Measurements from ENCODE around the gene CDC40. TPM values are rescaled to one million over a fixed set of nuclear protein-coding genes. Genes with fewer than 3 reads are reported as not detected.
"Not testable (repeated sequence)": the region's sequence is repeated elsewhere in the genome, so short reads cannot be mapped to it uniquely, and the experiment has no call there.

The CDC40 gene
- total RNA-seq, 4 donors from 2014 or later, result 16.2 to 19.3 (median 16.5) TPM

DNA sequence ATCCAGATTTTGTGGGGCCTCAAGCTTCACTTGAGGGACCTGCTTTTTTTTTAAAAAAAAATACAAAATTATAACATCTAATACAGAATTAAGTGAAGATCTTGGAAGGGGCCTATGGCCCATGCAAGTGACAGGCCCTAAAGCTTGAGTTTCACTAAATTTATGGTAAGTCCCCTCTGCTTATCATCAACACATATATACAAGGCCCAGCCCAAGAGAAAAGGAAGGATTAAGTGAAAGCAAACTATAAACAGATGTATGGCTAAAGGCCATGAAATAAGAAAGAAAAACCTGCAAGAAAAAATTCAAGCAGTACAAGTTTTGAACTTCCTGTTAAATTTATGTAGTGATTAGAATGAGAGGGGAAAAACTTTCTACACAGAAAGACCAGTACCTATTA is 86.8 kb downstream of the CDC40 start:
- Histone ChIP-seq H3K27me3 (no peaks in the 10 kb centered on the region), H3K4me1 (no peaks in the 10 kb centered on the region), H3K4me3 (no peak overlapping the region), H3K9me3 (no peaks in the 10 kb centered on the region), H3K27ac (no peak overlapping the region), H3K36me3 (no peaks in the 10 kb centered on the region)
- no peak for DNase-seq (ENCODE audit: low spot score in 2 of 2)
- TF ChIP-seq, protein P1, sequence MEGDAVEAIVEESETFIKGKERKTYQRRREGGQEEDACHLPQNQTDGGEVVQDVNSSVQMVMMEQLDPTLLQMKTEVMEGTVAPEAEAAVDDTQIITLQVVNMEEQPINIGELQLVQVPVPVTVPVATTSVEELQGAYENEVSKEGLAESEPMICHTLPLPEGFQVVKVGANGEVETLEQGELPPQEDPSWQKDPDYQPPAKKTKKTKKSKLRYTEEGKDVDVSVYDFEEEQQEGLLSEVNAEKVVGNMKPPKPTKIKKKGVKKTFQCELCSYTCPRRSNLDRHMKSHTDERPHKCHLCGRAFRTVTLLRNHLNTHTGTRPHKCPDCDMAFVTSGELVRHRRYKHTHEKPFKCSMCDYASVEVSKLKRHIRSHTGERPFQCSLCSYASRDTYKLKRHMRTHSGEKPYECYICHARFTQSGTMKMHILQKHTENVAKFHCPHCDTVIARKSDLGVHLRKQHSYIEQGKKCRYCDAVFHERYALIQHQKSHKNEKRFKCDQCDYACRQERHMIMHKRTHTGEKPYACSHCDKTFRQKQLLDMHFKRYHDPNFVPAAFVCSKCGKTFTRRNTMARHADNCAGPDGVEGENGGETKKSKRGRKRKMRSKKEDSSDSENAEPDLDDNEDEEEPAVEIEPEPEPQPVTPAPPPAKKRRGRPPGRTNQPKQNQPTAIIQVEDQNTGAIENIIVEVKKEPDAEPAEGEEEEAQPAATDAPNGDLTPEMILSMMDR (IDR thresholded peaks at IDR 0.05), result no peak
- TF ChIP-seq POLR2A (IDR thresholded peaks at IDR 0.05) (no peak), EP300 (IDR thresholded peaks at IDR 0.05) (no peak)

DNA sequence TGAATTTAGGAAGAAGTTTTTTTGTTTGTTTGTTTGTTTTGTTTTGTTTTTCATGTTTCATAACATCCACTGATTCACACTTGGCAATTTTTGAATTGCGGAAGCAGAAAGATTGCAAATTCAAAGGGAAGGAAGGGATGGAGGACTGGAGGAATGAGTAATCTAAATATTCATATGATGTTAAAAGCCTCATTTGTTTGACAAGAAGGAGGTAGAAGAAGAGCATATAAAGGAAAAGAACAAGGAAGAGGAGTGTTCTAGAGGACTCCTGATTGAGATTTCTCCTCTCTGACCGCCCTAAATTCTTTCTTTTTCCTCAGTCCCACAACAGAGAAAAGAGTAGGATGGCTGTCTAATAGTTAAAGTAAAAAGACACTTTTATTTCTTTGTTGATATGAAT is 89.4 kb downstream of the CDC40 start:
- no peaks in the 10 kb centered on the region for H3K27me3 ChIP-seq
- H3K4me3 ChIP-seq, result no peak overlapping the region
- TF ChIP-seq EP300 (IDR thresholded peaks at IDR 0.05) (no peak), POLR2A (IDR thresholded peaks at IDR 0.05) (no peak)
- TF ChIP-seq, protein P1 (IDR thresholded peaks at IDR 0.05), result no peak
- WGBS, 2 donors, result 59 to 63% methylated on average over 2 of the region's 2 CpGs
- no peaks in the 10 kb centered on the region for H3K36me3 ChIP-seq
- no peak overlapping the region for H3K27ac ChIP-seq
- no peaks in the 10 kb centered on the region for H3K9me3 ChIP-seq
- no peaks in the 10 kb centered on the region for H3K4me1 ChIP-seq
- DNase-seq (ENCODE audit: low spot score in 2 of 2), result no peak

DNA sequence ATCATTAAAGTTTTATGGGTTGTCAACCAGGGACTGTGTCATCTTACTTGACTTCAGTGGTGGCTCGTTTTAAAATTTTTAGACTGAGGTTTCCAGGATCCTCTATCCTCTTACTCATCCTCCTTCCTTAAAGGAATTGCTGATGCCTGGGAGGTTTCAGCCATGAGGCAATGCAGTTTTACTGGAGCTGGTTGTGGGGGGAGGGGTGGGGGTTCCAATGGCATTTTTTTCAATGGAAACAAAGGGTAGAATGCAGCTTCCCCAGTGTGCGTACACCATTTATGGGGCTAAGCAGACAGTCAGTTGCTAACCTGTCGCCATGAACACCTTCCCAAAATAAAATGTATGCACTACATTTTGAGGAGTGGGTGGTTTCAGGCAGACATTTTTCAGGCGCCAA is 89.9 kb downstream of the CDC40 start:
- Histone ChIP-seq H3K4me1 (no peaks in the 10 kb centered on the region), H3K9me3 (no peaks in the 10 kb centered on the region), H3K36me3 (no peaks in the 10 kb centered on the region), H3K27ac (no peak overlapping the region), H3K4me3 (no peak overlapping the region), H3K27me3 (no peaks in the 10 kb centered on the region)
- 53 to 61% methylated on average over 4 of the region's 4 CpGs for WGBS, 2 donors
- no peak for TF ChIP-seq EP300 (IDR thresholded peaks at IDR 0.05)
- TF ChIP-seq, protein P1 (IDR thresholded peaks at IDR 0.05), result no peak
- no peak for TF ChIP-seq POLR2A (IDR thresholded peaks at IDR 0.05)
- no peak for DNase-seq (ENCODE audit: low spot score in 2 of 2)

DNA sequence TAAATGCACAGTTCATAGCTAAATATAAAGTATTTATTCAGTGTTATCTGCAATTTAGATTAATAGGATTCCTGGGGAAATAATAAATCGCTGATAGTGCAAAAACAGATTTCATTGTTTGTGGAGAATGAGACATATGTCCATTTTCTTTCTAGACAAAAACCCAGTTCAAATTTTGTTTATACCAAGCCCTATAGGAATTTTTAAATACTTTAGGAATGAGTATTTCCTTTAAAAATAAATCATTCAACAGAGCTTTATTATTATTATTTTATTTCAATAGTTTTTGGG is 91.5 kb downstream of the CDC40 start:
- H3K36me3 ChIP-seq, result no peaks in the 10 kb centered on the region
- H3K27ac ChIP-seq, result no peak overlapping the region
- 71 to 73% methylated on average over 1 of the region's 1 CpG for WGBS, 2 donors
- H3K4me1 ChIP-seq, result no peaks in the 10 kb centered on the region
- DNase-seq (ENCODE audit: low spot score in 2 of 2), result no peak
- no peaks in the 10 kb centered on the region for H3K27me3 ChIP-seq
- no peaks in the 10 kb centered on the region for H3K9me3 ChIP-seq
- TF ChIP-seq EP300 (IDR thresholded peaks at IDR 0.05) (no peak), POLR2A (IDR thresholded peaks at IDR 0.05) (no peak)
- TF ChIP-seq, protein P1 (IDR thresholded peaks at IDR 0.05), result no peak
- H3K4me3 ChIP-seq, result no peak overlapping the region

DNA sequence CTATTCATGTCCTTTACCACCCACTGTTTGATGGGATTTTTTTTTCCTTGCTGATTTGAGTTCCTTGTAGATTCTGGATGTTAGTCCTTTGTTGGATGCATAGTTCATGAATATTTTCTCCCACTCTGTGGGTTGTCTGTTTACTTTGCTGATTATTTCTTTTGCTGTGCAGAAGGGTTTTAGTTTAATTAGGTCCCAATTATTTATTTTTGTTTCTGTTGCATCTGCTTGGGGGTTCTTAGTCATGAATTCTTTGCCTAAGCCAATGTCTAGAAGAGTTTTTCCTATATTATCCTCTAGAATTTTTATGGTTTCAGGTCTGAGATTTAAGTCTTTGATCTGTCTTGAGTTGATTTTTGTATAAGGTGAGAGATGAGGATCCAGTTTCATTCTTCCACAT is 92.6 kb downstream of the CDC40 start:
- not testable (repeated sequence) for H3K27me3 ChIP-seq; H3K27ac ChIP-seq; H3K36me3 ChIP-seq; H3K4me3 ChIP-seq; DNase-seq (ENCODE audit: low spot score in 2 of 2); H3K9me3 ChIP-seq; H3K4me1 ChIP-seq

DNA sequence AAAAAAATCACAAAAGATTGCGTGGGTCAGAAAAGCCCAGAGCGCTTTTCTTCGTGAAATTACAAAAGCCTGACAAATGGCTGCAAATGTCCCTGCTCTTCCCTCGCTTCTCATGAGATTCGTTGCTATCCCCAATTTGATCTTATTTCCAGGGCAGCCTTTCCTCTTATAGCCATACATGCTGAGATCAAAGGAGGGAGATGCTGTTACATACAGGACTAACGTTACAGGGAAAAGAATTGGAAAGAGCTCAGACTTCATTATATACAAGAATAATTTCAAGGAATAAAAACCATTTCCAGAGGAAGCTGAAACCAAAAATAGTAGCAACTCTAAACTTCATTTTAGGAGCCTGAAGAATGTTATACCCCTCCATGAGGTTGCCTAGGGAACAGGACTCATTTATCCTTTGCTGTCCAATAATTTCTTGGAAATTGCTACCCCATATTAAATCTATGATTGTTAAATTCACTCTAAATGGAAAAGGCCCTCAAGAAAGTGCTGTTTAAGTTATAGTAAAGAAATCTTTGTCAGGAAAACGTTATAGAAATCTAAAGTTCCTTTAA is 97.0 kb downstream of the CDC40 start:
- 59 to 67% methylated on average over 7 of the region's 7 CpGs for WGBS, 2 donors
- no peak for TF ChIP-seq POLR2A (IDR thresholded peaks at IDR 0.05)
- TF ChIP-seq, protein P1 (IDR thresholded peaks at IDR 0.05), result no peak
- no peak for TF ChIP-seq EP300 (IDR thresholded peaks at IDR 0.05)
- H3K27ac ChIP-seq, result no peak overlapping the region
- no peaks in the 10 kb centered on the region for H3K36me3 ChIP-seq
- no peaks in the 10 kb centered on the region for H3K4me1 ChIP-seq
- H3K4me3 ChIP-seq, result no peak overlapping the region
- DNase-seq (ENCODE audit: low spot score in 2 of 2), result no peak
- no peaks in the 10 kb centered on the region for H3K9me3 ChIP-seq
- H3K27me3 ChIP-seq, result no peaks in the 10 kb centered on the region

All from tibial nerve (tissue), 4 donors.